ENCODE data around the gene EMD. TPM values are rescaled to one million over a fixed set of nuclear protein-coding genes. Genes with fewer than 3 reads are reported as not detected.

EMD gene
- total RNA-seq, 1 donor from 2014 or later = 76.3 TPM

GRCh38 chrX:154369449-154370299 lies 9.4 kb upstream of the EMD start:
- H3K4me1 Mint-ChIP-seq = peaks cover 17% of the 10 kb centered on the region
- peak overlapping the region; percentile 86 for H3K4me3 Mint-ChIP-seq
- DNase-seq (ENCODE audit: low spot score in 2 of 2, unreplicated experiment in 2 of 2) = peak; percentile 64 to 73
- no peak for TF ChIP-seq CTCF (IDR thresholded peaks at IDR 0.05; ENCODE audit: unreplicated experiment)
- H3K27ac Mint-ChIP-seq = peak overlapping the region; percentile 97
- peaks cover 2% of the 10 kb centered on the region for H3K36me3 Mint-ChIP-seq
- no peaks in the 10 kb centered on the region for H3K9me3 Mint-ChIP-seq
- no peaks in the 10 kb centered on the region for H3K27me3 Mint-ChIP-seq (ENCODE audit: low read depth)

GRCh38 chrX:154370300-154371016 lies 8.6 kb upstream of the EMD start:
- Mint-ChIP-seq H3K36me3 (peaks cover 2% of the 10 kb centered on the region), H3K27me3 (ENCODE audit: low read depth) (no peaks in the 10 kb centered on the region), H3K9me3 (no peaks in the 10 kb centered on the region), H3K4me3 (peak overlapping the region; percentile 86), H3K27ac (peak overlapping the region; percentile 97), H3K4me1 (peaks cover 21% of the 10 kb centered on the region)
- DNase-seq (ENCODE audit: low spot score in 2 of 2, unreplicated experiment in 2 of 2) = no peak
- TF ChIP-seq CTCF (IDR thresholded peaks at IDR 0.05; ENCODE audit: unreplicated experiment) = no peak

- no peak for TF ChIP-seq CTCF (IDR thresholded peaks at IDR 0.05; ENCODE audit: unreplicated experiment)
- H3K4me1 Mint-ChIP-seq = peaks cover 21% of the 10 kb centered on the region
- H3K4me3 Mint-ChIP-seq = peak overlapping the region; percentile 79
- H3K27me3 Mint-ChIP-seq (ENCODE audit: low read depth) = no peaks in the 10 kb centered on the region
- H3K27ac Mint-ChIP-seq = peak overlapping the region; percentile 72
- H3K9me3 Mint-ChIP-seq = no peaks in the 10 kb centered on the region
- peaks cover 2% of the 10 kb centered on the region for H3K36me3 Mint-ChIP-seq
- DNase-seq (ENCODE audit: low spot score in 2 of 2, unreplicated experiment in 2 of 2) = peak; percentile 72 to 84
Observed at GRCh38 chrX:154371017-154371788, 7.9 kb upstream of the EMD start.

GRCh38 chrX:154371789-154372300 lies 7.2 kb upstream of the EMD start:
- peak overlapping the region; percentile 62 for H3K4me3 Mint-ChIP-seq
- TF ChIP-seq CTCF (IDR thresholded peaks at IDR 0.05; ENCODE audit: unreplicated experiment) = no peak
- H3K9me3 Mint-ChIP-seq = no peaks in the 10 kb centered on the region
- peaks cover 25% of the 10 kb centered on the region for H3K4me1 Mint-ChIP-seq
- H3K36me3 Mint-ChIP-seq = no peaks in the 10 kb centered on the region
- peak overlapping the region; percentile 95 for H3K27ac Mint-ChIP-seq
- no peaks in the 10 kb centered on the region for H3K27me3 Mint-ChIP-seq (ENCODE audit: low read depth)
- no peak for DNase-seq (ENCODE audit: low spot score in 2 of 2, unreplicated experiment in 2 of 2)

- DNase-seq (ENCODE audit: low spot score in 2 of 2, unreplicated experiment in 2 of 2) = no peak
- Mint-ChIP-seq H3K27me3 (ENCODE audit: low read depth) (no peaks in the 10 kb centered on the region), H3K27ac (peak overlapping the region; percentile 95), H3K4me1 (peaks cover 28% of the 10 kb centered on the region), H3K36me3 (no peaks in the 10 kb centered on the region), H3K4me3 (peak overlapping the region; percentile 62), H3K9me3 (no peaks in the 10 kb centered on the region)
- TF ChIP-seq CTCF (IDR thresholded peaks at IDR 0.05; ENCODE audit: unreplicated experiment) = no peak
Observed at GRCh38 chrX:154372612-154373022, 6.5 kb upstream of the EMD start.
